Nephron progenitor cell (in vitro differentiated cells): ENCODE measurements around the gene MCUR1.
A peak's percentile ranks its signal among the peaks of the same experiment; 100 is the strongest.

Experiments used
- DNase-seq: peaks from one replicate; pipeline ENCODE4 v3.0.0; 2021
- H3K27ac Mint-ChIP-seq: 2 replicates; pipeline ENCODE4 v1.8.0; 2021; ENCODE audit warnings: mild to moderate bottlenecking, moderate library complexity, mixed read lengths
- H3K27me3 Mint-ChIP-seq: 2 replicates; pipeline ENCODE4 v1.8.0; 2021; ENCODE audit warnings: mild to moderate bottlenecking, low read depth, mixed read lengths; ENCODE audit not compliant: poor library complexity
- H3K36me3 Mint-ChIP-seq: 2 replicates; pipeline ENCODE4 v1.8.0; 2021; ENCODE audit warnings: low read depth, mixed read lengths
- H3K4me1 Mint-ChIP-seq: 2 replicates; pipeline ENCODE4 v1.8.0; 2021; ENCODE audit warnings: mixed read lengths
- H3K4me3 Mint-ChIP-seq: 2 replicates; pipeline ENCODE4 v1.8.0; 2021; ENCODE audit warnings: mild to moderate bottlenecking, moderate library complexity, mixed read lengths
- H3K9me3 Mint-ChIP-seq: 2 replicates; pipeline ENCODE4 v1.8.0; 2021; ENCODE audit warnings: mild to moderate bottlenecking, moderate library complexity, mixed read lengths
- CTCF ChIP-seq: fragments of 200-600 bp; sonication (generic); IDR thresholded peaks from 2 replicates; pipeline ENCODE4 v1.5.0; 2021; ENCODE audit warnings: antibody characterized with exemption

The MCUR1 gene

DNA sequence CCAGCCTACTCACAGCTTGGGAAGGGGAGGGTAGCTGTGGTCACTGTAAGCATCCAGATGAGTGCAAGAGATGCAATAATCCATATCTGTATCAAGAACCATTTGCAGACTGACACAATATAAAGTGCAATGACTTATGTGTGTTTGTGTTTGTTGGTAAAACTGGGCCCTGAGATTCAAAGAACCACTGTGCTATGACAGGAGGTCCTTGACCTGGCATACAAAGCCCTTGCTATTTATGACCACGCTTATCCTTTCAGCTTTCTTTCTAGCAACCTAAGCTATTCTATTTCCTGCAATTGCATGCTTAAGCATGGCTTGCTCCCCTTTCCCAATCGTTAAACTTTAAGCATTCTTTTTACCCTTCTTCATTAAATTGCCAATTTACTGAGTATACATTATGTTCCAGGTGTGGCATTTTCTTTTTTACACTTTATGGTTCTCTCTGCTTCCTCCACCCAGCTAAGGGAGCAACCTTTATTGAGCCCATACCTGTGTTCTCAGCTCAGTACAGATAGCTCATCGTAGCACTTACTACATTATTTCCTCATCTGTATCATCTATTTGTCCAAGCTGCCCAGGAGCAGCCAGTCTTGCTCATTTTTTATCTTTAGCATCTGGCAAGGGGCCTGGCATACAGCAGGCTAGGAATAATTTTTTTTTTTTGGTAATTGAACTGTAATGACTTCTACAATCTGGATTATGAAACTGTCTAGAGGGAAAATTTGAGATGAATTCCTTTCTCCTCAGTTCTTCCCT lies 3.5 kb downstream of the MCUR1 start:
- Mint-ChIP-seq H3K27me3 (no peaks in the 10 kb centered on the region), H3K4me1 (peaks cover 53% of the 10 kb centered on the region), H3K4me3 (no peak overlapping the region), H3K36me3 (peaks cover 36% of the 10 kb centered on the region), H3K9me3 (no peaks in the 10 kb centered on the region), H3K27ac (no peak overlapping the region)
- DNase-seq: no peak
- no peak for TF ChIP-seq CTCF

DNA sequence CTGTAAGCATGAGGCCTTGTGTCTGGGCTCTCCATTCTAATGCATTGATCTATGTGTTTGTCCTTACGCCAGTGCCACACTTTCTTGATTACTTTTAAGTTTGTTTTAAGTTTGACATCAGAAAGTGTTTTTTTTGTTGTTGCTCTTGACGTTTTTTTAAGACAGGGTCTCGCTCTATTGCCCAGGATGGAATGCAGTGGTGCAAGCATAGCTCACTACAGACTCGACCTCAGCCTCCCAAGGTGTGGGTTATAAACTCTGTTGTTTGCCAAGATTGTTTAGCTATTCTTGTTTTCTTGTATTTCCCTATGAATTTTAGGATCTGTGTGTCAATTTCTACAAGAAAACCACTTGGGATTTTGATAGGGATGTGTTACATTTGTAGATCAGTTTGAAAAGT lies 5.6 kb downstream of the MCUR1 start:
- peaks cover 49% of the 10 kb centered on the region for H3K36me3 Mint-ChIP-seq
- H3K27ac Mint-ChIP-seq: no peak overlapping the region
- TF ChIP-seq CTCF: no peak
- no peak for DNase-seq
- H3K27me3 Mint-ChIP-seq: no peaks in the 10 kb centered on the region
- H3K9me3 Mint-ChIP-seq: no peaks in the 10 kb centered on the region
- H3K4me3 Mint-ChIP-seq: no peak overlapping the region
- peaks cover 45% of the 10 kb centered on the region for H3K4me1 Mint-ChIP-seq

DNA sequence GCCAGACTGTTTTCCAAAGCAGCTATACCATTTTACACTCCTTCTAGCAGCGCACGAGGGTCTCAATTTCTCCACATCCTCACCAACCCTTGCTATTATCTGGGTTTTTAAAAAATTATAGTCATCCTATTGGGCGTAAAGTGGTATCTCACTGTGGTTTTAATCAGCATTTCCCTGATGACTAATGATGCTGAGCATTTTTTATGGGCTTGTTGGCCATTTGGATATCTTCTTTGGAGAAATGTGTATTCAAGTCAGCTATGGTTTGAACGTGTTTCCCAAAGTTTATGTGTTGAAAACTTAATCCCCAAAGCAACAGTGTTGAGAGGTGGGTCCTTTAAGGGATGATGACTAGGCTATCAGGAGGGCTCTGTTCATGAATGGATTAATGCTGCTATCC lies 6.7 kb downstream of the MCUR1 start:
- DNase-seq: no peak
- H3K4me1 Mint-ChIP-seq: peaks cover 34% of the 10 kb centered on the region
- H3K4me3 Mint-ChIP-seq: no peak overlapping the region
- no peaks in the 10 kb centered on the region for H3K27me3 Mint-ChIP-seq
- no peaks in the 10 kb centered on the region for H3K9me3 Mint-ChIP-seq
- no peak overlapping the region for H3K27ac Mint-ChIP-seq
- peaks cover 58% of the 10 kb centered on the region for H3K36me3 Mint-ChIP-seq
- no peak for TF ChIP-seq CTCF

DNA sequence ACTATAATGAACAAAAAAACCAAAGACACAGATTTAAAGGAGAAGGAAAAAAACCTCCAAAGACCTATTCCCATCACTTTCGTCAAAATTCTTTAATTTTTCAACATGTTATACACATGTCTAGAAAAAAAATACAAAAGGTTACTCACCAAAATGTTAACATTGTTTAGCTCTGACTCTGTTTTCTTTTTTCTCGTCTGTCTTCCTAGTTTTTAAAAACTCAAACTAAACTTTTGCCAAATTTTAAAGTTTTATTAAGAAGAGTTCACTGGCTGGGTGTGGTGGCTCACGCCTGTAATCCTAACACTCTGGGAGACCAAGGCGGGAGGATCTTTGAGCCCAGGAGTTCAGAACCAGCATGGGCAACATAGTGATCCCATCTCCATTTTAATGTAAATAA lies 10.8 kb downstream of the MCUR1 start:
- H3K27me3 Mint-ChIP-seq: no peaks in the 10 kb centered on the region
- peaks cover under 1% of the 10 kb centered on the region for H3K4me1 Mint-ChIP-seq
- peak overlapping the region; percentile 39 for H3K27ac Mint-ChIP-seq
- no peak for TF ChIP-seq CTCF
- peaks cover 61% of the 10 kb centered on the region for H3K36me3 Mint-ChIP-seq
- DNase-seq: no peak
- H3K9me3 Mint-ChIP-seq: no peaks in the 10 kb centered on the region
- H3K4me3 Mint-ChIP-seq: no peak overlapping the region

DNA sequence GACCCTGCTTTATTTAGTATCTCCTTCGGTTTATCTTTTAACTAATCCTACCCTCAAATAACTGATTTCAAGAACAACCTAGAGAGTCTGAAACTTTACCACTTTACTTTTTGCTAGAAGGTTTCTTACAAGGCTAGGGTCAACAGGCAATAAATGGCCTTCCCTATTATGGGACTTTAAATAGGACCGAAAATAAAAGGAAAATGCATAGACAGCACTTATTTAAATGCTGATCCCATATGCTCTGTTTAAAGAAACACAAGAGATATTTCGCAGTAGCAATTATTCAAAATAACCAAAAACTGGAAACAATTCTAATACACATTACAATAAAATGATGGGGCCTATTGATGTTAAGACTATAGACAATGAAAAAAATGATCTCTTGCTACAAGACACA lies 13.7 kb downstream of the MCUR1 start:
- Mint-ChIP-seq H3K9me3 (no peaks in the 10 kb centered on the region), H3K4me3 (no peak overlapping the region), H3K4me1 (no peaks in the 10 kb centered on the region), H3K27ac (no peak overlapping the region), H3K36me3 (peaks cover 44% of the 10 kb centered on the region), H3K27me3 (no peaks in the 10 kb centered on the region)
- no peak for DNase-seq
- no peak for TF ChIP-seq CTCF

- no peak overlapping the region for H3K27ac Mint-ChIP-seq
These were observed 17.6 kb downstream of the MCUR1 start for GRCh38 chr6:13796781-13797180.

More at GRCh38 chr6:13796781-13797180, 17.6 kb downstream of the MCUR1 start:
- H3K9me3 Mint-ChIP-seq: no peaks in the 10 kb centered on the region
- peaks cover 3% of the 10 kb centered on the region for H3K27me3 Mint-ChIP-seq
- no peak overlapping the region for H3K4me3 Mint-ChIP-seq
- no peak for TF ChIP-seq CTCF
- no peaks in the 10 kb centered on the region for H3K4me1 Mint-ChIP-seq
- DNase-seq: no peak
- H3K36me3 Mint-ChIP-seq: peaks cover 53% of the 10 kb centered on the region
